PC-9 (cell line): Measurements from ENCODE around the gene GADD45A. TPM values are rescaled to one million over a fixed set of nuclear protein-coding genes. Genes with fewer than 3 reads are reported as not detected.

Experiments used
- BruUV-seq: library from RNA; stranded (reverse); fragments of 400-500 nt; replicated peaks from 2 replicates; lab custom pipeline; 2021; lab: Mats Ljungman, UMichigan
- CTCF ChIA-PET: fragments of 300-600 bp; sonication (Branson Sonifier 250); formaldehyde crosslinking; loops from one replicate; lab custom pipeline; 2022; ENCODE audit warnings: antibody characterized with exemption; lab: Charles Lee
- POLR2A ChIA-PET: fragments of 300-600 bp; sonication (Branson Sonifier 250); formaldehyde crosslinking; loops from one replicate; lab custom pipeline; 2022; ENCODE audit warnings: antibody characterized with exemption; ENCODE audit not compliant: unreplicated experiment; lab: Charles Lee
- DNase-seq, 2 experiments: peaks; one replicate each; pipeline versions ENCODE4 v3.0.0 to v3.0.0-alpha.2; 2015 to 2022; ENCODE audit warnings: mixed read lengths in 1 of 2
- H2AFZ ChIP-seq: fragments of 200-600 bp; sonication (generic); 2 replicates; pipeline ENCODE4 v1.8.1; 2017; ENCODE audit warnings: antibody characterized with exemption
- H3F3A ChIP-seq: fragments of 200-600 bp; sonication (generic); 2 replicates; pipeline ENCODE4 v1.8.1; 2017; ENCODE audit warnings: antibody characterized with exemption, mild to moderate bottlenecking, low read depth; ENCODE audit not compliant: insufficient read depth
- H3K27ac ChIP-seq: fragments of 200-600 bp; sonication (generic); 2 replicates; pipeline ENCODE4 v1.6.1; 2016; ENCODE audit warnings: mixed run types
- H3K27me3 ChIP-seq: fragments of 200-600 bp; sonication (generic); 2 replicates; pipeline ENCODE4 v1.6.1; 2016; ENCODE audit warnings: low read depth, mixed run types; ENCODE audit not compliant: insufficient read depth
- H3K36me3 ChIP-seq: fragments of 200-600 bp; sonication (generic); 2 replicates; pipeline ENCODE4 v1.6.1; 2016; ENCODE audit warnings: low read depth, mixed run types
- H3K4me1 ChIP-seq: fragments of 200-600 bp; sonication (generic); replicated peaks from 2 replicates; pipeline ENCODE4 v1.6.1; 2016; ENCODE audit warnings: mixed run types; ENCODE audit not compliant: insufficient read depth
- H3K4me2 ChIP-seq: fragments of 200-600 bp; sonication (generic); 2 replicates; pipeline ENCODE4 v1.6.1; 2017; ENCODE audit warnings: mixed run types
- H3K4me3 ChIP-seq: fragments of 200-600 bp; sonication (generic); 2 replicates; pipeline ENCODE4 v1.6.1; 2016; ENCODE audit warnings: mixed run types
- H3K79me2 ChIP-seq: fragments of 200-600 bp; sonication (generic); 2 replicates; pipeline ENCODE4 v1.6.1; 2017; ENCODE audit warnings: low read depth, mixed run types
- H3K9me2 ChIP-seq: fragments of 200-600 bp; sonication (generic); 2 replicates; pipeline ENCODE4 v1.8.1; 2017; ENCODE audit warnings: mild to moderate bottlenecking; ENCODE audit not compliant: insufficient read depth
- H3K9me3 ChIP-seq: fragments of 200-600 bp; sonication (generic); 2 replicates; pipeline ENCODE4 v1.8.1; 2016; ENCODE audit warnings: low read depth; ENCODE audit not compliant: insufficient read depth
- H4K20me1 ChIP-seq: fragments of 200-600 bp; sonication (generic); 2 replicates; pipeline ENCODE4 v1.8.1; 2017; ENCODE audit not compliant: insufficient read depth
- EZH2 ChIP-seq: fragments of 200-600 bp; sonication (generic); IDR thresholded peaks from 2 replicates; pipeline ENCODE4 v1.8.0; 2017; ENCODE audit warnings: antibody characterized with exemption, low read depth
- intact Hi-C: fragments of 100-400 bp; cut with micrococcal nuclease; formaldehyde crosslinking; loops from one replicate; pipeline ENCODE4 v1.10.0; 2022; ENCODE audit not compliant: unreplicated experiment
- total RNA-seq: library from RNA; stranded (reverse); gene quantifications from 2 replicates; pipeline ENCODE4 v1.2.3, GENCODE V29; 2021
- TF ChIP-seq, protein P1 (sequence below): fragments of 200-600 bp; sonication (generic); conservative IDR thresholded peaks from 2 replicates; pipeline ENCODE4 v1.6.1; 2017; ENCODE audit warnings: mixed run types, antibody characterized with exemption, mild to moderate bottlenecking, moderate library complexity

The GADD45A gene
- total RNA-seq, 1 experiment from 2014 or later, result 63.6 TPM

DNA sequence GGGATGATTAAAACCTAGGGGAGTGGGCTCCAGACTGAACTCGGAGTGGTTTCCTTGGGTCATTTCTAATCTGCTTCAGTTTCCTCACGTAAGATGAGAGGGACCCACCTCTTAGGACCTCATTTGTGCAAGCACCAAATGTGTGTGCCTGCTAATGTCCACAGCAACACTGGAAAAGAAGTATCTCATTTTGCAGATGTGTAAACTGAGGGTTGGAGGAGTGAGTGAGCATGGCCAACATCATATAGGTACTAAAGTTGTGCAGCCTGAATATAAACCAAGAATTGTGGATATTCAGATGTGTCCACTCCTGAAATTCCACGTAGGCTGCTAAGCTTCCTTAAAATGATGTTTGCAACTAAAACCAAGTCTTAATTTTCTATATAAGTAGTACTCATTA is 51.7 kb downstream of the GADD45A start:
- H3K27ac ChIP-seq, result 0 out of 2 replicates have a peak overlapping the region, but pooled peaks have one; percentile 22
- H3F3A ChIP-seq, result no peaks in the 10 kb centered on the region; the same call in 1 of the 2 replicates
- no peak overlapping the region for H2AFZ ChIP-seq
- TF ChIP-seq, protein P1, sequence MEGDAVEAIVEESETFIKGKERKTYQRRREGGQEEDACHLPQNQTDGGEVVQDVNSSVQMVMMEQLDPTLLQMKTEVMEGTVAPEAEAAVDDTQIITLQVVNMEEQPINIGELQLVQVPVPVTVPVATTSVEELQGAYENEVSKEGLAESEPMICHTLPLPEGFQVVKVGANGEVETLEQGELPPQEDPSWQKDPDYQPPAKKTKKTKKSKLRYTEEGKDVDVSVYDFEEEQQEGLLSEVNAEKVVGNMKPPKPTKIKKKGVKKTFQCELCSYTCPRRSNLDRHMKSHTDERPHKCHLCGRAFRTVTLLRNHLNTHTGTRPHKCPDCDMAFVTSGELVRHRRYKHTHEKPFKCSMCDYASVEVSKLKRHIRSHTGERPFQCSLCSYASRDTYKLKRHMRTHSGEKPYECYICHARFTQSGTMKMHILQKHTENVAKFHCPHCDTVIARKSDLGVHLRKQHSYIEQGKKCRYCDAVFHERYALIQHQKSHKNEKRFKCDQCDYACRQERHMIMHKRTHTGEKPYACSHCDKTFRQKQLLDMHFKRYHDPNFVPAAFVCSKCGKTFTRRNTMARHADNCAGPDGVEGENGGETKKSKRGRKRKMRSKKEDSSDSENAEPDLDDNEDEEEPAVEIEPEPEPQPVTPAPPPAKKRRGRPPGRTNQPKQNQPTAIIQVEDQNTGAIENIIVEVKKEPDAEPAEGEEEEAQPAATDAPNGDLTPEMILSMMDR, result no peak
- TF ChIP-seq EZH2, result no peak
- H3K79me2 ChIP-seq, result no peaks in the 10 kb centered on the region
- H3K4me2 ChIP-seq, result 0 out of 2 replicates have a peak overlapping the region, but pooled peaks have one; percentile 8
- H3K9me3 ChIP-seq, result no peaks in the 10 kb centered on the region
- no peaks in the 10 kb centered on the region for H3K9me2 ChIP-seq
- peak in 1 of 2 experiments; percentile 28 for DNase-seq
- CTCF ChIA-PET, result no interaction called here
- peaks cover 9% of the 10 kb centered on the region for H3K4me1 ChIP-seq
- POLR2A ChIA-PET, result interaction anchor here (0.7 kb wide), 1 partner anchor 11 kb away, joined by 14 read pairs; no protein-coding TSS in a partner anchor
- intact Hi-C loops, result loop anchor here (1.0 kb wide), 1 partner anchor 13 kb away; no protein-coding TSS in a partner anchor
- H3K27me3 ChIP-seq, result no peaks in the 10 kb centered on the region
- no peaks in the 10 kb centered on the region for H4K20me1 ChIP-seq
- H3K4me3 ChIP-seq, result no peak overlapping the region
- BruUV-seq, result no TSS peak
- no peaks in the 10 kb centered on the region for H3K36me3 ChIP-seq

- TF ChIP-seq, protein P1, result no peak
- TF ChIP-seq EZH2, result no peak
- H3K27me3 ChIP-seq, result no peaks in the 10 kb centered on the region
- no peaks in the 10 kb centered on the region for H3K9me3 ChIP-seq
- H3F3A ChIP-seq, result no peaks in the 10 kb centered on the region; the same call in 1 of the 2 replicates
- H3K4me3 ChIP-seq, result no peak overlapping the region
- no peak for DNase-seq
- H2AFZ ChIP-seq, result no peak overlapping the region
- no peaks in the 10 kb centered on the region for H3K79me2 ChIP-seq
- no TSS peak for BruUV-seq
- H3K4me2 ChIP-seq, result no peak overlapping the region
- intact Hi-C loops, result no loop called here
- no peaks in the 10 kb centered on the region for H3K36me3 ChIP-seq
- H3K4me1 ChIP-seq, result peaks cover 9% of the 10 kb centered on the region
- H3K27ac ChIP-seq, result no peak overlapping the region
- no peaks in the 10 kb centered on the region for H3K9me2 ChIP-seq
- H4K20me1 ChIP-seq, result no peaks in the 10 kb centered on the region
- ChIA-PET CTCF (interaction anchor here (0.8 kb wide), 1 partner anchor 16 kb away, joined by 3 read pairs; no protein-coding TSS in a partner anchor), POLR2A (no interaction called here)
Measured at GRCh38 chr1:67737875-67738274, 52.9 kb downstream of the GADD45A start.

Other genes with a start within 250 kb of the GADD45A start
- gene GNG12, start 148.3 kb downstream of the GADD45A start, total RNA-seq, result 69.9 and 102 TPM in 2 replicates